GM19351 (cell line): Measurements from ENCODE around the gene HIVEP2.

ENCODE experiments used
- ATAC-seq: cut with Tn5 transposase; IDR thresholded peaks from one replicate; pipeline ENCODE4 v1.9.1; 2021; ENCODE audit warnings: mild to moderate bottlenecking, moderate library complexity; ENCODE audit not compliant: unreplicated experiment

The HIVEP2 gene

DNA sequence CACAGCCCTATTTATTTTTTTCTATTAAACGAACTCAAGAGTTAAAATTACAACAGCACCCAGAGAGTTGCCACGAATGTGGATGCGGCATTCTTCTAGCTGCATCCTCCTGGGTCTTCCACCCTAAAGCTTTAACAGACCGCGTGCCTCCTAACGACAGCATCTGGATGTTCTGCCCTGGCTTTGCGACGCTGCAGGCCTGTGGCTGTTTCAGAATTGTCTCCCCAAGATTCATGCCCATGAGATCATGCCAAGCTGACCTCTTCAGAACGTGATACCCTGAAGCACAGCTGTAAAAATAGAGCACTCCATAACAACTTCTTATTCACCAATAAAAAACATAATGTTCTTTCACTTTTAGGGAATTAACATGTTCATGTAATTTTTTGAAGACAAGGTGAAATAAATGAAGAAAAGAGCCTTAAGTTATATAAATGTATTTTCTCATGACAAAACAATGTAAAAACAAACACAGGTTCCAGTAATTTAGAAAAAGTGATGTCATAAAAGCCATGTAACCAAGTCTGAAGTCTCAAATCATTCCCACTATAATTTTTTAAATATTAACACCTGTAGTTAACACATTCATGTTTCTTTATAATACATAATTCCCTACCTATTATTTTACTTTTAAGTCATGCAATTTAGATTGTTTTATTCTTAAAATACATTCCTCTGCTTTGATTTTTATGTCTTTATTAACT is 26.5 kb downstream of the HIVEP2 start:
- no peak for ATAC-seq

DNA sequence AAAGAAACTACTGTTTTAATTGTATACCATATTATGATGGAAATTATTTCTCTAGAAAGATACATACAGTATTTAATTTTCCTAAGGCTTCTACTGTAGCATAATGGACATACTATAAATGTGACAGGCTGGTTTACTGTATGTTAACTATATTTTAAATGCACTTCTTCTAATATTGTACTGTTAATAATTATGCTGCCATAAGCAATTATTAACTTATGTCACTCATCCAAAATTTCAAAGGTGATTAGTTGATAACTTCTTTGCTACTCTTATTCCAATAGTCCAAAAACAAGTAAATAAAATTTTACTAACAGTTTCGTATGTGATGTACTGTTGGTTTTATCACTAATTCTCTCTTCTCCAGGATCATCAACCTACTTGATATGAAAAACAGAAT is 28.1 kb downstream of the HIVEP2 start:
- ATAC-seq: no peak

DNA sequence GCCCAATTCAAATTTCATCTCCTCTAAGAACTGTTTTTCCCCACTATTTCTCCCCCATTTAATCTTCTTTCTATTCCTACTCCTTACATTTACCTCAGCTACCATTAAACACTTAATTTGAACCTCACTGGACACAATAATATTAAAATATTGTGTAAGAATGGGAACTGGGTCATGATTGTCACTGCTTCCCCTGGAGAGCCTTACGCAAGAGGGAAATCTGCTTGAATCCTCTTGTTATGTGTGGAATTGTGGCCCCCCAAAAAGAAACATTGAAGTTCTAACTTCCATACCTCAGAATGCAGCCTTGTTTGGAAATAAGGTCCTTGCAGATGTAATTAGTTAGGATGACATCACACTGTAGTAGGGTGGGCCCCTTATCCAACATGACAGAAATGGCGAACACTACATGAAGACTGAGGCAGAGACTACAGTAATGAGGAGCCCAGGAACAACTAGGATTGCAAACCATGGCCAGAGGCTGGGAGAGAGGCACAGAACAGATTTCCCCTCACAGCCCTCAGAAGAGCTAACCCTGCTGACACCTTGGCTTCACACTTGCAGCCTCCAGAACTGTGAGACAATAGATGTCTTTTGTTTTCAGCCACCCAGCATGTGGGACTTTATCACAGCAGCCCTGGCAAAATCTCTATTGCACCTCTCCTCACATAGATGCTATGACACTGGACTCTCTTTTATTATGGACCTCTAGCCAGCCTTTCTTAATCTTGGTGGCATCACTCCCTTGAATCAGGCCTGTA is 29.9 kb downstream of the HIVEP2 start:
- no peak for ATAC-seq

DNA sequence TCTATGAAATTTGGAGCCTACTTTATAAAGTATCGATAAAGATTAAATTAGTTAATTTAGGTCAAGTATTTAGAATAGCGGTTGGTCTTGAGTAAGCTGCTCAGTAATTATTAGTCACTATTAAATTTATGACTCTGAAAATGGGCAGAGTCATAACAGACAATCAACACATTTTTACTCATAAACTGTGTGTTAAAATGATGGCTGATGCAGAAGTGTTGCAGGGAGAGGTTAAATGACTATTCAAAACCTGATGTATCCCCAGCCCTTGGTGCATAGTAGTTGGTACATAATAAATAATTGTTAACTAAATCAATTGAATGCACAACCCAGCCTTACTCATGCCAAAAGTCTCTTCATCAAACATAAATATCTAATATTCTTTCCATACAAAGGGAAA is 30.6 kb downstream of the HIVEP2 start:
- no peak for ATAC-seq

DNA sequence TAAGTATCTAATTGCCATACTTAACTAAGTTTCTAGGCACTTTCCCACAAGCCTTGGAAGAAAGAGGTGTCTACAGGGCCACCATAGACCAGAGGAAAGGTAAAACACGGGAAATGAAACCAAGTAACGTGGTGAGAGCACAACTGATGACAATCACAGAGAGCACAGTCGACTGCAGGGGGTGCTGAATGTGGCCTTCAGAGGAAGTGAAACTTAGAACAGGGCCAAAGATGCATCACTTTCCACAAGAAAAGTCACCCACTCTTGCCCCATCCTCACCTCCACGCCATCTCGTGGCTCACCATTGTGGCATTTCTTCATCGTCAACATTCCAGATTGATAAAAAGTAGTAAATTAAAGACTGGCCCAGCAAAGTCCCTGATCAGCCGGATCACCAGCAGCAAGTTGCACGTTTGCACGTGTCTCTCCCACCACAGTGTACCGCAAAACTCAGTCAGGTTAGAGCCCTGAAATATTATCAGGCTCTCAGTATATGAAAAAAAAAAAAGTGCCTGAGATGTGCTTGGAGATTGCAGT is 31.4 kb downstream of the HIVEP2 start:
- ATAC-seq: peak; percentile 91

DNA sequence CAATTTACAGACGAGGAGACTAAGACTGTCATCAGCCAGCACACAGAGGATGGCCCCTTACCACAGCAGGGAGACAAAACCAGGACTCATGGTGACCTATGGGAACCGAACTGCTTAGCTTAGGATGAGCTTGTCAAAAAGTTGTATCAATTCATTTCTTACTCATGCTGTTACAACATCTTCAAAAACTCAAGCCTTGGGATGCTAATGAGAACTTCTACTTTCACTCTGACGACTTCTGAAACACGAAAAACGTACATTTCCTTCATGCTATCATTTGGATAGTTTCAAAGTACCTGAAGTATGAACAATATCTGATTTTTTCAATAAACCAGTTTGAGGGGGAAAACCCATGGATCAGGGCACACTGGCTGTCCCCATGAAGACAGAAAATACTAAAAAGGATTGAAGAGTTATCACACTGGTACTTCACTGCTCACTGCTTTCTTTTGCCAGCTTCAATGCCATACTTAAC is 31.9 kb downstream of the HIVEP2 start:
- peak; percentile 61 for ATAC-seq

DNA sequence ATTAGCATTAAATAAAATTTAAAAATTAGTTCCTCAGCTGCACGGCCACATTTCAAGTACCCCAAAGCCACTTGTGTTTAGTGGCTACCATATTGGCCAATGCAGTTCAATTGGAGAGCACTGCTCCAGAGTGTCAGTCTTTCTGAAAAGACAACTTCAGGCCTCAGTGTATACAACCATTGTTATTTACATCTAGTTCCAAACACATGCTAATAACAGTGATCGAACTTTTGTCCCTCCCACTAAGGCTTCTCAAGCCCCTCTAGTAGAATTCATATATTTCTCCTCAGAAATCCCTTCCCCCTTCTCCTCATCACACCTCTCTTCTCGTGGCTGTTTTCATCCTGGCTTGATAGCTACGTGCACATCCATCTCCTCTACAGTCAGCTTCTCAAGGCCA is 32.9 kb downstream of the HIVEP2 start:
- ATAC-seq: no peak

DNA sequence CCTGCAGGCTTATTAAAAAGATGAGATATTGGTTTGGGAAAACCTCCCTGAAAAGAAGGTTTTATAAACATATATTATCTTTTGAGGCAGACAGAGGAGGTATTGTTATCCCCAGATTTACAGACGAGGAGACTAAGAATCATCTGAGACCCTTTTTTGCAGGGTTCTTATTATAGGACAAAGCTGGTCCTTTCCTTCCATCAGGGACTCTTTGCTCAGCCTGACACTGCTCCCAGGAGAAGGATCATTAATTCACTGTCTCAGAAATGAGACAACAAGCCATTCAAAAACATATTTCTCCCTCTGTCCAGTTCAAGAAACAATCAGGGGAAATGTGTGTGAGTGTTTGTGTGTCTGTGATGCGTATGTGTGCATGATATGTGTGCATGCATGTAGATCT is 33.5 kb downstream of the HIVEP2 start:
- no peak for ATAC-seq

DNA sequence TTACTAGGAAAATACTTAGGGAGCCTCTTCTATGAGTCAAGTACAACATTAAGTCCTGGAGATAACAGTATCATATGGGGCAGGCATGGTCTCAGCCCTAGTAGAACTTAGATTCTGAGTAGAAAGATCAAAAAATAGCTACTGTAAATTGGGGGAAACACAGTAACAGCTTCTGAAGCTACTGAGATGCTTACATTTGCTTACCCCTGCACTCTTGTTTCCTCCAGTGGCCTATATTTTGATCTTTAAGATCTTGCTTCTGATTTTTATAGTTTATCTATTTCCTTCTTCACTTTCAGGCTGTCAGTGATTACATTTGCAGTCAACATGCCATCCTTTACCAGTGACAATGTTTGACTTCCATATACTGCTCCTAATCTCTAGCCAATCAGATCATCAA is 35.3 kb downstream of the HIVEP2 start:
- no peak for ATAC-seq

DNA sequence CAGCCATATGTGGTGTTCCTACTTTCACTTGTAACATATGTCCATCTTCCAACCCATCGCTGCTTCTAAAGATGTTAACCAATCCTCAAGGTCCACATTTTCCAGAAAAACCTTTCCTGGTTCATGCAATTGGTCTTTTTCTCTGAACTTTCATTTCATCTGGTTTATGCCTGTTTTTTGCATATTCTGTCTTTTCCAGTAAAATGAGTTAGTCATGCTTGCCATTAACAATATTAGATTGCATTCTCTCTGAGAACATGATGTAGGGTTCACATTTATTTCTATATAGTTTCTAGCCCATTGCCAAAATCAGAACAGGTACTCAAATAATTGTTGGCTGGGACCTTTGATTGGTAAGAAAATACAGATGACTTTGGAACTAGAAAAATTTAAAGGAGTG is 36.7 kb downstream of the HIVEP2 start:
- no peak for ATAC-seq

DNA sequence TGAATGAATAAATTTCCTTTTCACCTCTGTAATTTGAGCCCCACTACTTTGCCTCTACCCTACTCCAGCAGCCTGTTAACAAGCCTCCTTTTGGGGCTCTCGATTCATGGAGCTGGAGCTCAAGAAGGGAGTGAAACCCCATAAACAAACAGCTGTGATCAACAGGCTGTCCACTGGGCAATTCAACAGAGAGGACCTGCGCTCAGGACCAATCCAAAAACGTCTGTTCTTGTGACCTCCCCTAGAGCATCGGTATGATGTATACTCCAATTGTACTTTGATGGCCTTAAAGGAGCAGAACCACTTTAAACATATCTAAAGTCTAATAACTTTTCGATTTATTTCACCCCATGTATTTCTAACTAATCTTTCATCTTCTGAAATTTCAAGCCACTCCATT is 37.4 kb downstream of the HIVEP2 start:
- peak; percentile 26 for ATAC-seq

DNA sequence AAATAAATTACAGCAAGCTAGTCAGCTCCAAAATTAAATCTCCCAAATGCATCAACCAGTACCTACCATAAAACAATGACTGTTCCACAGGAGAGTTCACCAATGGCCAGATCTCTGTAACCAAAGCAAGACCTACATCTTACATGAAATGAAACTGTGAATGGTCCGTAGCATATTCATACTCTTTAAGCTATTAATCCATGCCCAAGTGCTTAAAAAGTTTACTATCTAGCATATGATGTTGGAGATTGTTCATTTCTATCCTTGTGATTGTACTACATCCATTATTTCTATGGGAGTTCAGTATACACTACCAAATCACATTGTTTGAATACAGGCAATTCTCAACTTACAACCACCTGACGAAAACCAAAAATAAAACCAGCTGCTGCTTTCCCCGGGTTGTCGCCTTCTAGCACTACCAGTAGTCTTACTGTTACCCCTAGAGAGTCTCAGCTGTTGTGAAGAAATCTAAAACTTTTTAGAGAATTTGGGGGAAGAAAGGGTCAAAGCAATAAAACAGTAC is 38.0 kb downstream of the HIVEP2 start:
- ATAC-seq: peak; percentile 61

DNA sequence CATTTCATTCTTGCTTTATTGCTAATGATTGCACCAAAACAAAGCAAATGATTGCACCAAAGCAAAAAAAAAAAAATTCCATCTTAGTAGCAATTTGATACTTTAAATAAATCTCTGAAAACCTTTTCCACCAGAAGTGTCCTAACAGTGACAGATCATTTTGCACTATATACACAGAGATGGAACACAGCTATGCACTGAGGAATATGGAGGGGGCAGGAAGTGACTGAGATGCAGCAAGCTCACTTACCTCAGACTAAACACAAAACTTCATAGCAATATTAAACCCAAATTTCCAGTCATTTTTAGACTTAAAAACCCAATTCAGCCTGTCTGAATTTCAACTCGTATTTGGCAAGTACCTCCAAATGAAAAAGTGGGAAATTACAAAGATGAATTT is 41.2 kb downstream of the HIVEP2 start:
- no peak for ATAC-seq

DNA sequence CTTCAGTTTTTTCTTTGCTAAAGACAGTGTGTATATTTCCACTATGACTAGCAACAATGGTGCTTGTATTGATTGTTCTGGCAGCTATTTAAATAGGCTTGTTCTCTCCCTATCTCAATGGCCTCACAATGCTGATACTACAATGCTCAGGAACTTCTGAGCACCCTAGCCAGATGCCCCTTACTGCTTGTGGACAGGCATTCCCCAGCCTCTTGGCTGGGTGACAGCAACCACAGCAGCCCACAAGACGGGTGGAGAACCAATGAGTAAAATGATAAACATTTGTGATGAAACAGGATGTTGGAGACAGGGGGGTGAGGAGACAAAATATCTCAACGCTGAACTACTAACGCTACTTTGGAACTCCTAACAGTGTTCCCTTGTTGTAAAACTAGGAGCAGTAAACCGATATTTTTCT is 42.3 kb downstream of the HIVEP2 start:
- ATAC-seq: peak; percentile 66

DNA sequence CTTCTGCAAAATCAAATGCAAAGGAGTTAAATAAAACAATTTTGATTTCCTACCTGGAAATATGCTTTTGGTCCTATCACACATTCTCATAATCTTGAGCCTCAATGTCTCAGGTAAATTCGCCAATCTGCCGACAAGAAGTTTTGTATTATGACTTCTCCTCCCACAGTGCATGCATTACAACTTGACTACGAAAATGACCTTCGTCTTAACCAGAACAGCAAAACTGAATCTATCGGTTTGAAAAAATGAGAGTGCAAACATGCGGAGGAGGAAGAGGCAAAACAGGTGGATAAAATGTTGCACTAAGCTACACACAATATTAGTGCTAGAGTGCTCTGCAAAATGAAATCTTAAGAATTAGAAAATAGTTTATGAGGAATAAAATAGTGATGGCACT is 43.4 kb downstream of the HIVEP2 start:
- no peak for ATAC-seq

DNA sequence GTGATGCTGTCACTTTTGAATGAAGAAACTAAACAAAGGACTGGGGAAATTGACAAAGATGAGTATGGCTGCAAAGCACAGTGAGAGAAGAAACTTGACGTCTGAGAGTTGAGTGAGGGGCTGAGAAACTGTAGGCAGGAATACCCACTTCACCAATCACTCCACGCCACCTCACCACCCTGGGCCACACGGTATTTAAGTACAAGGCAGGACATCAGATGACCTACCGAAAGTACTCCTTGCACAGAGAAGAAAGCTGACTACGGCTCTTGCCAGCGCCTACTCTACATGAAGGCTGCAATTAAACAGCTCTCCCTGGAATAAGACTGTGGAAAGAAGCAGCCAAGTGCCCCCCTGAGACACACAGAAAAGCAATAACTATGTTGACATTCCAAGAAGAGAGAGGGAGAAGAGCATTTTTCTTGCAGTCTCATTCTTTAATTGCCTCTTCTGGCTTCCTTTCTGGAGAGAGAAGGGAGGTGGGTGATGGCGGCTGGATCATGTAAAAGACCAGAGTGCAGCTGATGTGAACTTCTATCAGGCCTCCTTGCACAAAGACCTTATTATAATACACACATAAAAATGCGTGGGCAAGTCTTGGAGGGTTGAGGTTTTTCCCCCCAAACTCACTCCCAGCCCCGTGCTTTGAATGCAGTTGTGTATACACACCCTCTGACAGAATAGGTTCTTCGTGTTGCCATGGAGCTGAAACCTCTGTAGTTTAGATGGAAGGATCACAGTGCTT is 44.6 kb downstream of the HIVEP2 start:
- no peak for ATAC-seq

DNA sequence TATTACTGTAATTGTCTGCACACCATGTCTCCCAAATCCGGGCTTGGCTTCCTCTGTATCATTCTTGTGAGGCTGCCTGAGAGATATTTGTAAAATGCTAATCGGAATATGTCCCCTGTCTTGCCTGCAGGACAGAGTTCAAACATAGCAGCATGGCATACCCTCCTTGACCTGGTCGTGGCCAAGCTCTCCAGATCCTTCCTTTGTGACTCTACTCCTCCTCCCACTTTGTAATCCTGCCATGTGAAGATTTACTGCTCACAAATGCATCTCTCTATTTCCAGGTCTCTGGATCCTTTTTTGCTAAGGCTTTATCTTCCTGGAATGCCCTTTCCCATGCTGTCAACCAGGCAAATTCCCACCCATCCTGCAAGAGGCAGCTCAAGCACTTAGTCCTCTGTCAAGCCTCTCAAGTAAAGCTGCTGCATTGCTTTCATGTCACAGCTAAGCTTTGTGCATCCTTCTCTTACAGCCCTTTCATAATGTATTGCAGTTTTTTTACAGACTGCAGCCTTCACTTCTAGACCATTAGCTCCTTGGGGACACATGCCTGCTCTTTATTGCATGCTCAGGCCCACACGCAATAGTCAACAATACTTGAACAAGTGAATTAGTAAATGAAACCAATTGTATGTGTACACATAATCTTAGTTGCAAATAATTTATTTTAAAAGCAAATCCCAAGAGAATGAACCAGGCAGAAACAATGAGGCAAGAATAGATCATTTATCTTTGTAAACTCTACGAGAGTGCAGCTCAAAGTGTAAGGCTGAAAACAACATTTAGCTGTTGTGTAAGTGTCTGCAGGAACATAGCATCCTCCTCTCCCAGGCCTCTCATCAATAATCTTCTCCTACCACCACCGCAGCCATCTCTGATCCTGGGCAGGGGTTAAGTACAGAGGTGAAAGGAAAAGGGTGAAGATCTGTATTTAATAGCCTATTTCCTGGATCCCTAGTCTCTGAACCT is 45.8 kb downstream of the HIVEP2 start:
- no peak for ATAC-seq

DNA sequence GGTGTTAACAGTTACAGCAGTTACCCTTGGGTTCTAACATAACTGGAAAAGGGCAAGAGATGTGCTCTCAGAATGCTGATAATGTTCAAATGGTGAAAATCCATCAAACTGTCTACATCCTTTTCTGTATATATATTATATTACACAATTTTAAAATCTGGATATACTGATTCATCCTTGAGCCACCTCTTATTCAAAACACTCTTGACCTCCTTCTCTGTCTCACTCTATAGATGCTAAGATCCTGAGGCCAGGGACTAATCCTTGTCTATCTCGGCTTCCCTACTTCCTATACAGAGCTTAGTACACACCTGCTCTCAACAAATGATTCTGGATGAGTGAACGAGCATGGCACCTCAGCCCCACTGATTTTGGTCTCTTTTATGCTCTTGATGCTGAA is 47.3 kb downstream of the HIVEP2 start:
- ATAC-seq: no peak

DNA sequence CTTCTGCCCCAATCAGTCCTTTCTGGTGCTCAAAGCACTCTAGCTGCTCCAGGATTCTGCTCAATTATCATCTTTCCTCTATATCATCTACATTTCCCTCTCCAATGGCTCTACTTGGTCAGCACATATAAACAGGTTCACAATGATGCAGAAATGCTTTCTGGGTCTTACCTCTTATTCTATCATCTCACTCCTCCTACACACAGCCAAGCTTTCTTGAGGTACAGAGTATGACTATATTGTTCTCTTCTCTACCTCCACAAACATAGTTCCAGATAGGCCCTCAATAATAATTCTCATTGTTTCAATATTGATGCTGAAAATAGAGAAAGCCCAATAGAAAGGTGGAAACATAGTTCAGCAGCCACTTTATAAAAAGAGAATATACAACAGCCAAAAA is 48.2 kb downstream of the HIVEP2 start:
- no peak for ATAC-seq

DNA sequence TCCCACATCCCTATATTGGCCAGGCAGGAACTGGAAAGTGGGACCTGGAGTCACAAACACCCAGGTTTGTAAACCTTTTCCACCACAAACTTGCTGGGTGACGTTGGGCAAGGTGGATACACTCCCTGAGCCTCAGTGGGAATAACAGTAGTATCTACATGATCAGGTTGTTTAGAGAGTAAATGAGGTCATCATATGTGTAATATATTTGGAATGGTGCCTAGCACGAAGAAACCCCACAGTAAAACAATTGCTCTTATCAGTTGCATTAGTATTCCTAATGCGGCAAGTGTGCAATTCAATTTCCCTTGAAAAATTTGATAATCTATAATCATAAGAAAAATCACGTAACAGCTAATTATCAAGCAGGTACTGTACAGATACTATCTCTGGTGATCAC is 51.9 kb downstream of the HIVEP2 start:
- no peak for ATAC-seq
